H54 (cell line): Measurements from ENCODE around the gene CLIC4.
"Not testable (repeated sequence)": the region's sequence is repeated elsewhere in the genome, so short reads cannot be mapped to it uniquely, and the experiment has no call there.

Experiments
- DNase-seq: peaks from one replicate; pipeline ENCODE4 v3.0.0; 2011; ENCODE audit warnings: low spot score, mixed read lengths; ENCODE audit not compliant: insufficient read length
- FAIRE-seq: peaks from 3 replicates; lab custom pipeline; 2011; peaks lifted over from hg19 to GRCh38; lab: Jason Lieb, UNC
- POLR2A ChIP-seq: IDR thresholded peaks from 2 replicates; pipeline ENCODE4 v1.6.1; 2011; ENCODE audit warnings: low read depth, mild to moderate bottlenecking, low read length

Gene CLIC4

GRCh38 chr1:24709791-24710441 lies 35.3 kb upstream of the CLIC4 start:
- TF ChIP-seq POLR2A: no peak
- FAIRE-seq (no peak), DNase-seq (no peak)

- DNase-seq (no peak), FAIRE-seq (no peak)
- TF ChIP-seq POLR2A: no peak
Measured at GRCh38 chr1:24711329-24711728, 33.9 kb upstream of the CLIC4 start.

- no peak for TF ChIP-seq POLR2A
- DNase-seq (no peak), FAIRE-seq (no peak)
Measured at GRCh38 chr1:24713176-24713575, 32.1 kb upstream of the CLIC4 start.

- no peak for FAIRE-seq
- no peak for TF ChIP-seq POLR2A
- DNase-seq: no peak
Measured at GRCh38 chr1:24713736-24714135, 31.5 kb upstream of the CLIC4 start.

- FAIRE-seq (no peak), DNase-seq (no peak)
- no peak for TF ChIP-seq POLR2A
Measured at GRCh38 chr1:24714859-24715520, 30.3 kb upstream of the CLIC4 start.

GRCh38 chr1:24715658-24716057 lies 29.6 kb upstream of the CLIC4 start:
- FAIRE-seq (no peak), DNase-seq (no peak)
- TF ChIP-seq POLR2A: no peak

GRCh38 chr1:24717887-24718650 lies 27.2 kb upstream of the CLIC4 start:
- no peak for FAIRE-seq
- DNase-seq: no peak
- TF ChIP-seq POLR2A: no peak

- TF ChIP-seq POLR2A: no peak
- DNase-seq: peak; percentile 63
- FAIRE-seq: peak; percentile 81
Measured at GRCh38 chr1:24720152-24720551, 25.1 kb upstream of the CLIC4 start.

GRCh38 chr1:24721533-24721932 lies 23.7 kb upstream of the CLIC4 start:
- DNase-seq (no peak), FAIRE-seq (no peak)
- no peak for TF ChIP-seq POLR2A

GRCh38 chr1:24722073-24723035 lies 22.9 kb upstream of the CLIC4 start:
- not testable (repeated sequence) for DNase-seq, FAIRE-seq

- FAIRE-seq: peak; percentile 82
- peak; percentile 88 for DNase-seq
- no peak for TF ChIP-seq POLR2A
Measured at GRCh38 chr1:24724345-24725208, 20.7 kb upstream of the CLIC4 start.

- peak; percentile 60 for DNase-seq
Measured at GRCh38 chr1:24725209-24725651, 20.0 kb upstream of the CLIC4 start.

More at GRCh38 chr1:24725209-24725651, 20.0 kb upstream of the CLIC4 start:
- no peak for TF ChIP-seq POLR2A
- FAIRE-seq: no peak
